Hematopoietic multipotent progenitor cell treated with erythropoietin and hydrocortisone succinate and interleukin-3 and kit ligand, for 17 days (in vitro differentiated cells): Measurements from ENCODE around the gene MRPL20.

ENCODE experiments used
- DNase-seq: peaks from one replicate; pipeline ENCODE4 v3.0.0-alpha.2; 2015; ENCODE audit warnings: low spot score

Gene MRPL20

DNA sequence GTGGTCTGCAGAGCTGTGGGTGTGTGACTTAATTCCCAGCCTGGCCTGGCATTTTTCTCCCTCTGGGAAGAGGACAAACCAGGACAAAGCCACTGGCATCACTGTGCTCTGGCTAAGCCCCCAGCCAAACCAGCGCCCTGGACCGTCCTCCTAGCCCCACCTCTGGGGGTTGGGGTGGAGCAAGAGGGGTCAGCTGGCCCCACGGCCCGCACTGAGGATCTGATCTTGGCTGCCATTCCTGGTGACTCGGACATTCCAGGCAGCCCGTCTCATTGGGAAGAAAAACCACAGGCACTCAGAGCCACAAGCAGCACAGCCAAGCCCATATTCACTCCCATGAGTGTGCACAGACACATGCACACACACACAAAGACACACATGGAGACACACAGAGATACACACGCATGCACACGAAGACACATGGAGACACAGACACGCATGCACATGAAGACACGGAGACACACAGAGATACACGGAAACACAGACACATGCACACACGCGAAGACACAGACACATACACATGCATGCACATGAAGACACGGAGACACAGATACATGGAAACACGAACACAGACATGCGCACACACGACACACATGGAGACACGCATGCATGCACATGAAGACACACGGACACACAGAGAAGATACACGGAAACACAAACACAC, 46.5 kb downstream of the MRPL20 start:
- no peak for DNase-seq

DNA sequence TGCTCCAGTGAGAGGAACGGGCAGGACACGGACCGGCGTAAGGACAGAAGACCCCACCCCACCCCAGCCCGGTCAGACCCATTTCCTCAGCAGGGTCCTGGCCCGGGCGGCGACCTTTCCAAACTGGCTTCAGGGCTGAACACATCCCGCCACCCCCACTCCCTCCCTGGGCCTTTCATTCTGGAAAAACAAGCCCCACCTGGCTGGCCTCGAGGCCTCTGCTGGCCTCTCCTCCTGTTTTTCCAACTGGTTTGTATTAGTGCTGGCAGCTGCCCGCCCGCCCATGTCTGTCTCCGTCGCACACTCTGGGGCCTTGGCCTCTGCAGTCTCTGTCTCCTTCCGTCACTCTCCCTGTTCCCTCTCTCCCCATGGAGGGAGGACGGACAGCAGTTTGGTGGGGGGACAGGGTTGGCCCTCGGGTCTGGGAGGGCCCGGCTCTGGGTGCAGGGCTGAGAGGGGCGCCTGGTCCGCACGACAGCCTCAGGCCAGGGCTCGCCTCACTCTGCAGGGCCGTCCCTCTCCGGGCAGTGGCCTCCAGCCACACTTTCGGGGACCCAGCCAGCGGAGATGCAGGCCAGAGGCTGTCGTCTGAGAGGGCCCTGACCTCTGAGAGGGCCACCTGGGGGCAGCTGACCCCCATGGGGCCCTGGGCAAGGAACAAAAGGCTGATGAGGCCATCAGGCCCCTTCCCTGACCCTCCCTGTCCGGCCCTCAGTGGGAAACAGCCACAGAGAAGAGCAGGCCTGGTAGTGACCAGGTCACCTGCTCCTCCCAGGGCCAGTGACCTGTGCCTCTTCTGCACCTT, 47.2 kb downstream of the MRPL20 start:
- DNase-seq: no peak

DNA sequence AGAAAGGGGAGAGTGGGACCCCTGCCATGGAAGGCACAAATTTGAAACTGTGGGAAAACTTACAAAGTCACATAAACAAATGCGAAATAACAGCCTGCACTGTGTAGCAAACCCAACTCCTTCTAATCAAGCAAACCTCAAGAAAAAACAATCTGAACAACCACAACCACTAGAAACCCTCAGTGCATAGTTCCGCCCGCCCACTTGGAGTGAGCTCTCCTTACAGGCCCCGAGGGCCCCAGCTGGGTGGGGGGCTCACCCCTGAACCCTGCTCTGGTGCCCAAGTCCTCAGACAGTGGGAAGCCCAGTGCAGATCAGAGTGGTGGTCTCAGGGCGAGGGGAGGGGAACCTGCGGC, 47.8 kb downstream of the MRPL20 start:
- no peak for DNase-seq

DNA sequence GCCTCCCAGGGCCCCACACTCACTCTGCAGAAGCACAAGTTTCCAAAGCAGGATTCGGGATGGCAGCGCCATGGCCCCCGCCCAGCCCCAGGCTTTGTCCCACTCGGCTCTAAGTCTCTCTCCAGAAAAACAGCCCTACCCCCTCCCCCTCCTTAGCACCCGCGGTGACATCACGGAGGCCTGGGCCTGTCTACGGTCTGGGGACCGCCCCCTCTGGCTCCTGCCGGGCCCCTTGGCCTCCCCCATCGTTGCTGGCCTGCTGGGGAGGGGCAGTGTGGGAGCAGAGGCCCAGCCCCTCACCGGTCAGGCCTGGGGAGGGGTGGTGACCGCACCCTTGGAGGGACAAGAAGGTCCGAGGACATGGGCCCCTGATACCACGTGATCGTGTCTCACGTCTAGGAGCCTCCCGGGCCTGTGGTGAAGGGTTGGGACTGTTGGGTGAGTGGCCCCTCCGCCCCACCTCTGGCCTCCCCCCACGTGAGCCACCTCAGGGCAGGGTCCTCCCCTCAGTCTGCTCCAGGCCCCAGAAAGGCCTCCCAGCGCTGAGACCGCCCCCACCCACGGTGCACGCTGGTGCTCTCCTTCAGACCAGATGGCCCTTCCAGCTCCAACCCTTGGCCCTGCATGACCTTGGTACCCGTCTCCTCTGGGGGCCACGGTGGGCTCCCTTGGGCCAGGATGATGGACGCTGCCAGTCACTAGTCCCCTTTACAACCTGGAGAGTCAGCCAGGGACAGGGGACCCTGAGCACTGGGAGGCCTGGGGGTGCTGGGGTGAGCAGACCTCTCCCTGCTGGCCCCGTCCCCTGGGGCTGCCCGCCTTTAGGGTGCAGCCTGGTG, 48.4 kb downstream of the MRPL20 start, which contains the start of gene MXRA8:
Gene MXRA8 (minus strand): TSS at position 123 of the 839 bp plus-strand sequence. CDS start 51 bp downstream, at position 72.
- no peak for DNase-seq

DNA sequence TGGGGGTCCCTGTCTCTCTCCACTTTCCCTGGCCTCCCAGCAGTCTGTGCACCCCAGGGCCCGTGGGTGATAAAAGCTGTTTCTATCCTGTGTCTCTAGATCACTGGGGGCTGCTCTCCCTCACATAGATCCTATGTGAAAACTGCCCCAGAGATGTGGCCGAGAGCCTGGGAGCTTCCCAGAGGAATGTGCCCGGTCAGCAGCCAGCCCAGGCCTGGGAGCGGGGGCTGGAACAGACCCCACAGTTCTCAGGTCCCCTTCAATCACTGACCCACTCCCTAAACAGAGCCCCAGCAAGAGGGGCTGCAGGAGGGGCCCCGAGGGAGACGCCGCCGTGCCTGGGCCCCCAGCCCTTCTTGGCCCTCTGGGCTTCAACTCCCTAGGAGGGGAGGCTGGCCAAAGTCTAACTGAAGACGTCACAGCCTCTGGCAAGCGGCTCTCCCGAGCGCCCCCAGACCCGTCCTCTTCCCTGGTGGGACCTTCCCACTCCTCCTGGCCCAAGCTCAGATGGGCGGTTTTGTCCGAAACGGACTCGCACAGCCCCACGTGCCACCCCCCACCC, 49.1 kb downstream of the MRPL20 start:
- DNase-seq: no peak

DNA sequence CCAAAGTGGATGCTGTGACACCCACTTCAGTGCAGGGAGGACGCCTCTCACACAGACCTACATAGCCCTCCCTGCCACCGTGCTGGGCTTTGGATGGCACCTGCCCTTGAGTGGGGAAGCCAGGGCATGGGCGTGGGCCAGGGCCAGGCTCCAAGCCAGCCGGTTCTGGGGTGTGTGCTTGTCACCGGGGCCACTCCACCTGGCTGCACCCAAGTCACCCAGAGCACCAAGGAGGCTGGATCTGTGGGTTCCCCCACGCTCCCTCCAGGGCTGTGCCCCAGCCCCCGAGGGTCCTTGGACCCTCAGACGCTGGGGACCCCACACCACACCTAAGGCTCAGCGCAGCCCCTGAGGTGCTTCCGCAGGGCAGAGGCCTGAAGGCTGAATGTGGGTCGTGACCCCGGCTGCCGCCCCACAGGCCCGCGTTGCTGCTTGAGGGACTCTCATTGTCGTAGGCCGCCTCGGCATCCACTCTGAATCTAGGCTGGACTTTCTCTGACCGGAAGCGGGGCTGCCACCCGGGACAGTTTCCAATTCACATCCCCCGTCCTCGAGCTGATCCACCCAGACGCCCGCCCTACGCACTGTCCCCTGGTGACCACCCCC, 50.2 kb downstream of the MRPL20 start:
- DNase-seq: no peak

DNA sequence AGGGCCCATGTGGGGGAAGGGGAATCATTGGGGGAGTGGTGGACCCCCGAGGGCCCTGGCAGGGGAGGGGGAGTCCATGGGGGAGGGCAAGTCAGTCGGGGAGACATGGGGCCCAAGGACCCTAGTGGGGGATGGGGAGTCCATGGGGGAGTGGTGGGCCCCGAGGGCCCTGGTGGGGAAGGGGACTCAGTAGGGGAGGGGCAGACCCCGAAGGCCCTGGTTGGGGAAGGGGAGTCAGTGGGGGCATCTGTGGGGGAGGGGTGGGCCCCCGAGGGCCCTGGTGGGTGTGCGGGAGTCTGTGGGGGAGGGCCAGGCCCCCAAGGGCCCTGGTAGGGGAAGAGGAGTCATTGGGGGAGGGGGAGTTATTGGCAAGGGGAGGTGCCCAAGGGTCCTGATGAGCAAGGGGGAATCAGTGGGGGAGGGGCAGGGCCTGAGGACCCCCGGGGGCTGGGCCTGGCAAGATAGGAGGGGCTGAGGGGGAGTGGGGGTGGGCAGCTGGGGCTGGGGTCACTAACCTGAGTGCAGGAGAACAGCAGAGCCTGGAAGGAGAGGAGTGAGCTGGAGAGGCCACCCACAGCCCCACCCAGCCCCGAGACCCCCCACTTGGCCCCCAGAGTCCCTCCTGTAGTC, 50.8 kb downstream of the MRPL20 start:
- DNase-seq: no peak

DNA sequence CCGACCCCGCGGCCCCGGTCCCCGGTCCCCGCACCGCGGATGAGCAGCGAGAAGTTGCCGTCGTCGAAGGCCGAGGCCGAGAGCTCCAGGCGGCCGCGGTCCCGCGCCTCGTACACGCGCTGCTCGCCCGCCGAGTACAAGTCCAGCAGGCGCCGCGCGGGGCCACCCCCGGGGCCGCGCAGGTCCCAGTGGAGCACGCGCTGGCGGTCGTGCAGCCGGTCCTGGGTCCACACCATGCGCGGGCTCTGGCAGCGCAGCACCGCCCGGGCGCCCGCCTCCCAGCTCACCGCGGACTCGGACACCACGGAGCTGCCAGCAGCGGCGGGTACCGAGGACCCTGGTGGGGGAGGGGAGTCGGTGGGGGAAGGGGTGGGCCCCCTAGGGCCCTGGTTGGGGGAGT, 51.7 kb downstream of the MRPL20 start:
- DNase-seq: no peak

DNA sequence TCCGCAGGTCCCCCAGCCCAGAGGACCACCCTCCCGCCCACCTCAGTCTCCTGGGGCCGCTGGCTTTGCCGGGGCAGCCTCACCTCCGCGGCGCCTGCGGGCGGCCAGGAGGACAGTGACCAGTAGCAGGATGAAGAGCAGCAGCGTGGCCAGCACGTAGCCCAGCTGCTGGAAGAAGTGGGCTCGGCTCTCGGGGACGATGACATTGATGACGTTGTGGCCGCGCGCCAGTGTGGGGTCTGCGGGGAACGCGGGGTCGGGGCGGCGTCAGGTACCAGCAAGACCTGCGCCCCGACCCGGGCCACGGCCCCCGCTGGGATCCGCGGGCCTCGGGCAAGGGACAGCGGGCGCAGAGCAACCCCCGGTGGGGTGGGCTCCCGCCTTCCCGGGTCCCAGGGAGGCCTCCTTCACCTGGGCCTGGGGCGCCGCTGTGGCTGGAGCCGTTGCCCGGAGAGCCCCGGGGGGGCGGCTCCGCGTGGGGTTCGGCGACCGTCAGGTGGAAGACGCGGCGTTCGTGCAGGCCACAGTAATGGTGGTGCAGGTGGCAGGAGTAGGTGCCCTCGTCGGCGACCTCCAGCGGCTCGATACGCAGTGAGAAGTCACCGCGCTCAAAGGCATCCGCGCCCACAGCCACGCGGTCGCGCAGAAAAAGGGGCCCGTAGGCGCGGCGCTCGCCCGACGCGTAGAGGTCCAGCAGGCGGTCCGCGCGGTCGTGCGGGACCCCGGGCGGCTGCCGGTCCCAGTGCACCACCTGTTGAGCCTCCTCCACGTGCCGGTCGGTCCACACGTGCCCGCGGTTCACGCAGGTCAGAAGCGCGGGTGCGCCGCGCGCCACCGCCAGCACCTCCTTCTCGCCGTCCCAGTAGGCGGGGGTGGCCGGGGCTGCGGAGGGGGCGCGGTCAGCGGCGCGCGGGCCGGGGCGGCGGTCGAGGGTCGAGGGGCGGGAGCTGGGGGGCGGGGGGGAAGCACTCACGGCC, 52.5 kb downstream of the MRPL20 start:
- DNase-seq: no peak

DNA sequence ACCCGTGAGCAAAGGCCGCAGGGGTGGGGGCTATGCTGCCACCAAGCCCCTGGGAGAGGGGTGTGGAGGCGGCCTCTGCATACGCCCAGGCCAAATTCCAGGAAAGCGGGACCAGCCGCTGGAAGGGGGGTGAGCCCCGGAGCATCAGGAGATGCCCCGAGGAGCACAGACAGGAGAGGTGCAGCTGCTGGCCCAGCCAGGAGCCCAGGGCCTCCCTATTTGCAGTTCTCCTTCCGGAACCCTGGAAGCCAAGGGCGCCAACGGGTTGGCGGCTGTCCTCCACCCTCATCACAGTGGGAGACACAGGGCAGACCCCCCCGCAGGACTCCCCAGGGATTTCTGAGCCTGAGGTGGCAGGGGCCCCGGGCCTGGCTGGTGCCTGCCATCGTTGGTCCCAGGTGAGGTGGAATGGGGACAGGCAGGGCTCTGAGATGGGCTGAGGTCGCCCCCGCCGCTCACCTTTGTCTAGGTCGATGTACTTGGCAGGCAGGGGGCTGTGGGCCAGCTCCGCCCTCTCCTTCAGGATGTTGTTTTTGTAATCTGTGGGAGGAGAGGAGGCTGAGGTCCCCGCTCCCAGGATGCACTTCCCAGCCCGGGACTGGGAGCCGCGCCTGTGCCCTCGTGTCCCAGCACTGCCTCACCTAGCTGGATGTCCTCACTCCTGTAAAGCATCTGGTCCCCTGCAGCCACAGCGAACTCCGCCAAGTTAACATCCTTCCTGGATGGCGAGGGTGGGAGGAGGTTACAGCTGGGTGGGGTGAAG, 53.5 kb downstream of the MRPL20 start:
- DNase-seq: no peak

DNA sequence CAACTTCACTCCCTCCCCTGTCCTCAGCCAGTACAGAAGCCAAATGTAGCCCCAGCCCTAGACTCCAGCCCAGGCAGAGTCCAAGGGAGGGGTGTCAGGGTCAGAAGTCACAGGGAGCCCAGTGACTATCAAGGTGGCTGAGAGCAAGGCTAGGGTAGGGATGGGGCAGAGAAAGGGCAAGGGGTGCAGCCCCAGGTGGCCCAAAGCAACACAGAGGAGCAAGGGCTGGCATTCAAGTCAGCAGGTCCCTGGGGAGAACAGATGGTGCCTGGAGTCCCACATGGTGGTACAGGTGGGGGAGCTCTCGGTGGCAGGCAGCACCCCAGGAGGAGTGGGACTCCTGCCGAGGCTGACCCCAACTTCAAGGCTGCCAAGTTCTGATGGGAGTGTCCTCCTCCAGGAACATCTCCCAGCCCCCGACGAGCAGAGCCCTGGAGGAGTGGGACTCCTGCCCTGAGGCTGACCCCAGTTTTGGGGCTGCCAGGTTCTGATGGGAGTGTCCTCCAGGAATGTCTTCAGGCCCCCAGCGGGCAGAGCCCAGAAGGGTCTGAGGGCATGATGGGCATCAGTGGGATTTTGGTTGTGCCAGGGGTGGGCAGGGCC, 54.2 kb downstream of the MRPL20 start:
- DNase-seq: no peak
